Epithelial cell of esophagus (primary cell): Measurements from ENCODE around the gene GPR146.

Source experiments
- DNase-seq: peaks from one replicate; pipeline ENCODE4 v3.0.0; 2010; ENCODE audit warnings: low read depth
- H3K4me3 ChIP-seq: 2 replicates; pipeline ENCODE4 v1.5.1; 2011; ENCODE audit warnings: mild to moderate bottlenecking, low read length, control low read depth
- CTCF ChIP-seq: IDR thresholded peaks from 2 replicates; pipeline ENCODE4 v1.5.1; 2011; ENCODE audit warnings: low read depth, mild to moderate bottlenecking, low read length, control low read depth, inconsistent platforms; ENCODE audit not compliant: insufficient read depth; ENCODE audit errors: missing control alignments

The GPR146 gene

GRCh38 chr7:1044189-1045068, at the start of gene GPR146:
Gene GPR146 (plus strand): TSS chr7:1044546. CDS start chr7:1057516, 12,970 bp downstream.
- peak; percentile 96 for DNase-seq
- TF ChIP-seq CTCF = peak; percentile 62
- peak within 1 kb of the TSS; percentile 50 for H3K4me3 ChIP-seq

- no peak for TF ChIP-seq CTCF
- no peak for DNase-seq
- no peak overlapping the region for H3K4me3 ChIP-seq
Measured at GRCh38 chr7:994592-995308, 49.6 kb upstream of the GPR146 start.

GRCh38 chr7:995571-995970, 48.8 kb upstream of the GPR146 start:
- H3K4me3 ChIP-seq = no peak overlapping the region
- no peak for TF ChIP-seq CTCF
- no peak for DNase-seq

- H3K4me3 ChIP-seq = no peak overlapping the region
- DNase-seq = no peak
- TF ChIP-seq CTCF = no peak
Measured at GRCh38 chr7:996079-996872, 48.1 kb upstream of the GPR146 start.

- TF ChIP-seq CTCF = no peak
- DNase-seq = no peak
- no peak overlapping the region for H3K4me3 ChIP-seq
Measured at GRCh38 chr7:997404-998395, 46.6 kb upstream of the GPR146 start.
